HL-60 (cell line): ENCODE measurements around the gene APOL2. TPM values are rescaled to one million over a fixed set of nuclear protein-coding genes. Genes with fewer than 3 reads are reported as not detected.

Source experiments
- microRNA-seq: library from miRNA; unstranded; fragments of <30 nt; microRNA quantifications from one replicate; pipeline ENCODE4, GENCODE V29; 2018

APOL2 gene

Small RNA genes within 50 kb of the gene (microRNA-seq; reads per million reads assigned to microRNA genes)
- gene MIR6819: not detected
